ENCODE data around the gene CDC42EP3. TPM values are rescaled to one million over a fixed set of nuclear protein-coding genes. Genes with fewer than 3 reads are reported as not detected.

Gene CDC42EP3
- total RNA-seq, 5 donors from 2014 or later (not counting 1 experiment from before 2014, with no cell fraction given): 30.0 to 60.3 (median 37.6) TPM

- ATAC-seq (replicated peaks in 1 of 4) (no peak), DNase-seq (no peak)
- no CpG with 5 or more reads among the region's 2 CpGs for WGBS (ENCODE audit: insufficient coverage)
- no peaks in the 10 kb centered on the region for H3K36me3 ChIP-seq (ENCODE audit: control insufficient read depth in 2 of 2, extremely low read depth in 1 of 2, insufficient read depth in 1 of 2, low read length in 1 of 2)
- ChIA-PET POLR2A (no interaction called here), CTCF (no interaction called here)
- Mint-ChIP-seq H3K4me1 (peaks cover 25 to 34% (median 28%) of the 10 kb centered on the region in 3 donors), H3K27ac (no peak overlapping the region), H3K9me3 (peaks cover 0 to 9% (median 0%) of the 10 kb centered on the region in 3 donors), H3K4me3 (no peak overlapping the region), H3K27me3 (no peaks in the 10 kb centered on the region), H3K36me3 (no peaks in the 10 kb centered on the region)
- no peak overlapping the region for H3K4me3 ChIP-seq (ENCODE audit: control insufficient read depth in 1 of 2, extremely low read depth in 1 of 2, low read length in 1 of 2)
- H3K4me1 ChIP-seq (ENCODE audit: control insufficient read depth in 1 of 2, extremely low read depth in 1 of 2, insufficient read depth in 2 of 2, low read length in 2 of 2): peaks cover 7 to 11% of the 10 kb centered on the region in 2 experiments
- no peak overlapping the region for H3K27ac ChIP-seq (ENCODE audit: low read length)
- H3K9me3 ChIP-seq: no peaks in the 10 kb centered on the region
- H3K27me3 ChIP-seq (replicated peaks in 1 of 2; ENCODE audit: control insufficient read depth in 2 of 2, extremely low read depth in 1 of 2, insufficient read depth in 2 of 2, low read length in 1 of 2): no peaks in the 10 kb centered on the region
Observed at GRCh38 chr2:37679072-37679695, 7.7 kb upstream of the CDC42EP3 start.

GRCh38 chr2:37676274-37676673 lies 4.8 kb upstream of the CDC42EP3 start:
- Histone ChIP-seq H3K4me1 (ENCODE audit: control insufficient read depth in 1 of 2, extremely low read depth in 1 of 2, insufficient read depth in 2 of 2, low read length in 2 of 2) (peaks cover 0 to 4% of the 10 kb centered on the region in 2 experiments), H3K9me3 (no peaks in the 10 kb centered on the region), H3K4me3 (ENCODE audit: control insufficient read depth in 1 of 2, extremely low read depth in 1 of 2, low read length in 1 of 2) (no peak overlapping the region), H3K36me3 (ENCODE audit: control insufficient read depth in 2 of 2, extremely low read depth in 1 of 2, insufficient read depth in 1 of 2, low read length in 1 of 2) (no peaks in the 10 kb centered on the region), H3K27me3 (replicated peaks in 1 of 2; ENCODE audit: control insufficient read depth in 2 of 2, extremely low read depth in 1 of 2, insufficient read depth in 2 of 2, low read length in 1 of 2) (no peaks in the 10 kb centered on the region), H3K27ac (ENCODE audit: low read length) (no peak overlapping the region)
- Mint-ChIP-seq H3K36me3 (no peaks in the 10 kb centered on the region), H3K9me3 (peaks cover 0 to 3% (median 0%) of the 10 kb centered on the region in 3 donors), H3K27me3 (no peaks in the 10 kb centered on the region), H3K4me3 (no peak overlapping the region), H3K27ac (no peak overlapping the region), H3K4me1 (peaks cover 6 to 20% (median 16%) of the 10 kb centered on the region in 3 donors)
- no peak for DNase-seq
- no CpG with 5 or more reads among the region's 1 CpG for WGBS (ENCODE audit: insufficient coverage)
- POLR2A ChIA-PET: no interaction called here
- ATAC-seq (replicated peaks in 1 of 4): no peak
- CTCF ChIA-PET: no interaction called here

GRCh38 chr2:37674946-37675345 lies 3.5 kb upstream of the CDC42EP3 start:
- Mint-ChIP-seq H3K27me3 (no peaks in the 10 kb centered on the region), H3K4me1 (peaks cover 17 to 26% (median 24%) of the 10 kb centered on the region in 3 donors), H3K9me3 (no peaks in the 10 kb centered on the region), H3K36me3 (no peaks in the 10 kb centered on the region), H3K4me3 (no peak overlapping the region), H3K27ac (peak overlapping the region; percentile 75 to 85)
- POLR2A ChIA-PET: interaction anchor here in 1 of 2 donors (0.6 kb wide), 1 partner anchor 90 kb away, joined by 3 read pairs; no protein-coding TSS in a partner anchor
- no CpG with 5 or more reads among the region's 2 CpGs for WGBS (ENCODE audit: insufficient coverage)
- Histone ChIP-seq H3K27me3 (replicated peaks in 1 of 2; ENCODE audit: control insufficient read depth in 2 of 2, extremely low read depth in 1 of 2, insufficient read depth in 2 of 2, low read length in 1 of 2) (no peaks in the 10 kb centered on the region), H3K4me1 (ENCODE audit: control insufficient read depth in 1 of 2, extremely low read depth in 1 of 2, insufficient read depth in 2 of 2, low read length in 2 of 2) (peaks cover 4 to 9% of the 10 kb centered on the region in 2 experiments), H3K4me3 (ENCODE audit: control insufficient read depth in 1 of 2, extremely low read depth in 1 of 2, low read length in 1 of 2) (no peak overlapping the region), H3K9me3 (no peaks in the 10 kb centered on the region), H3K36me3 (ENCODE audit: control insufficient read depth in 2 of 2, extremely low read depth in 1 of 2, insufficient read depth in 1 of 2, low read length in 1 of 2) (no peaks in the 10 kb centered on the region), H3K27ac (ENCODE audit: low read length) (no peak overlapping the region)
- DNase-seq (no peak), ATAC-seq (replicated peaks in 1 of 4) (no peak)
- CTCF ChIA-PET: no interaction called here

GRCh38 chr2:37672870-37673184 lies 1.4 kb upstream of the CDC42EP3 start:
- H3K4me1 ChIP-seq (ENCODE audit: control insufficient read depth in 1 of 2, extremely low read depth in 1 of 2, insufficient read depth in 2 of 2, low read length in 2 of 2): peaks cover 12 to 18% of the 10 kb centered on the region in 2 experiments
- H3K27me3 Mint-ChIP-seq: no peaks in the 10 kb centered on the region
- H3K4me3 Mint-ChIP-seq: peak overlapping the region; percentile 79 to 94 (median 86)
- WGBS (ENCODE audit: insufficient coverage): 27% methylated on average over 4 of the region's 7 CpGs
- POLR2A ChIA-PET: interaction anchor here in 1 of 2 donors (0.7 kb wide), 1 partner anchor 49 kb away, joined by 3 read pairs; no protein-coding TSS in a partner anchor
- DNase-seq (no peak), ATAC-seq (replicated peaks in 1 of 4) (no peak)
- H3K9me3 ChIP-seq: no peaks in the 10 kb centered on the region
- no peaks in the 10 kb centered on the region for H3K9me3 Mint-ChIP-seq
- peak overlapping the region; percentile 47 to 81 for H3K27ac Mint-ChIP-seq
- H3K36me3 Mint-ChIP-seq: no peaks in the 10 kb centered on the region
- peak overlapping the region; percentile 63 for H3K27ac ChIP-seq (ENCODE audit: low read length)
- CTCF ChIA-PET: interaction anchor here (0.5 to 0.9 kb wide), 2 partner anchors 11 to 161 kb away, joined by 3 to 4 read pairs; no protein-coding TSS in a partner anchor
- no peaks in the 10 kb centered on the region for H3K27me3 ChIP-seq (replicated peaks in 1 of 2; ENCODE audit: control insufficient read depth in 2 of 2, extremely low read depth in 1 of 2, insufficient read depth in 2 of 2, low read length in 1 of 2)
- no peaks in the 10 kb centered on the region for H3K36me3 ChIP-seq (ENCODE audit: control insufficient read depth in 2 of 2, extremely low read depth in 1 of 2, insufficient read depth in 1 of 2, low read length in 1 of 2)
- peak overlapping the region; percentile 81 to 95 for H3K4me3 ChIP-seq (ENCODE audit: control insufficient read depth in 1 of 2, extremely low read depth in 1 of 2, low read length in 1 of 2)
- H3K4me1 Mint-ChIP-seq: peaks cover 39 to 45% (median 44%) of the 10 kb centered on the region in 3 donors

GRCh38 chr2:37672104-37672869 lies 845 bp upstream of the CDC42EP3 start:
- ChIA-PET POLR2A (interaction anchor here (0.6 to 0.8 kb wide), 3 partner anchors 13 to 70 kb away, joined by 3 to 6 read pairs (median 3); no protein-coding TSS in a partner anchor), CTCF (interaction anchor here (0.5 to 0.9 kb wide), 2 partner anchors 10 to 162 kb away, joined by 3 to 4 read pairs; no protein-coding TSS in a partner anchor)
- peaks cover 0 to 3% of the 10 kb centered on the region in 2 donors for H3K36me3 ChIP-seq (ENCODE audit: control insufficient read depth in 2 of 2, extremely low read depth in 1 of 2, insufficient read depth in 1 of 2, low read length in 1 of 2)
- H3K9me3 ChIP-seq: no peaks in the 10 kb centered on the region
- WGBS (ENCODE audit: insufficient coverage): under 1% methylated on average over 67 of the region's 69 CpGs
- H3K4me3 Mint-ChIP-seq: peak overlapping the region; percentile 79 to 94 (median 86)
- peak overlapping the region; percentile 82 to 86 for H3K27ac Mint-ChIP-seq
- H3K27me3 ChIP-seq (replicated peaks in 1 of 2; ENCODE audit: control insufficient read depth in 2 of 2, extremely low read depth in 1 of 2, insufficient read depth in 2 of 2, low read length in 1 of 2): no peaks in the 10 kb centered on the region
- peak overlapping the region; percentile 81 to 95 for H3K4me3 ChIP-seq (ENCODE audit: control insufficient read depth in 1 of 2, extremely low read depth in 1 of 2, low read length in 1 of 2)
- peaks cover 12 to 22% of the 10 kb centered on the region in 2 experiments for H3K4me1 ChIP-seq (ENCODE audit: control insufficient read depth in 1 of 2, extremely low read depth in 1 of 2, insufficient read depth in 2 of 2, low read length in 2 of 2)
- H3K27ac ChIP-seq (ENCODE audit: low read length): peak overlapping the region; percentile 63
- no peaks in the 10 kb centered on the region for H3K36me3 Mint-ChIP-seq
- H3K9me3 Mint-ChIP-seq: no peaks in the 10 kb centered on the region
- H3K4me1 Mint-ChIP-seq: peaks cover 44 to 50% (median 49%) of the 10 kb centered on the region in 3 donors
- peak; percentile 40 to 47 (median 44) for ATAC-seq (replicated peaks in 1 of 4)
- DNase-seq: peak; percentile 33 to 77 (median 57)
- no peaks in the 10 kb centered on the region for H3K27me3 Mint-ChIP-seq

- H3K27ac ChIP-seq (ENCODE audit: low read length): peak overlapping the region; percentile 52
- peak in 8 of 35 experiments; percentile 2 to 32 (median 12) for DNase-seq
- H3K27me3 ChIP-seq (replicated peaks in 1 of 2; ENCODE audit: control insufficient read depth in 2 of 2, extremely low read depth in 1 of 2, insufficient read depth in 2 of 2, low read length in 1 of 2): no peaks in the 10 kb centered on the region
- 0% methylated on average over 24 of the region's 29 CpGs for WGBS (ENCODE audit: insufficient coverage)
- Mint-ChIP-seq H3K4me1 (peaks cover 49 to 55% (median 55%) of the 10 kb centered on the region in 3 donors), H3K4me3 (peak overlapping the region; percentile 79 to 94 (median 86)), H3K27ac (peak overlapping the region; percentile 82 to 86), H3K9me3 (no peaks in the 10 kb centered on the region), H3K27me3 (no peaks in the 10 kb centered on the region), H3K36me3 (no peaks in the 10 kb centered on the region)
- peak overlapping the region; percentile 81 to 95 for H3K4me3 ChIP-seq (ENCODE audit: control insufficient read depth in 1 of 2, extremely low read depth in 1 of 2, low read length in 1 of 2)
- peak in 3 of 4 experiments; percentile 18 to 24 (median 19) for ATAC-seq (replicated peaks in 1 of 4)
- POLR2A ChIA-PET: interaction anchor here in 1 of 2 donors (0.6 to 0.8 kb wide), 2 partner anchors 13 to 70 kb away, joined by 3 to 6 read pairs; no protein-coding TSS in a partner anchor
- H3K36me3 ChIP-seq (ENCODE audit: control insufficient read depth in 2 of 2, extremely low read depth in 1 of 2, insufficient read depth in 1 of 2, low read length in 1 of 2): peaks cover 0 to 3% of the 10 kb centered on the region in 2 donors
- peaks cover 12 to 28% of the 10 kb centered on the region in 2 experiments for H3K4me1 ChIP-seq (ENCODE audit: control insufficient read depth in 1 of 2, extremely low read depth in 1 of 2, insufficient read depth in 2 of 2, low read length in 2 of 2)
- CTCF ChIA-PET: interaction anchor here in 1 of 2 donors (0.9 kb wide), 1 partner anchor 10 kb away, joined by 3 read pairs; no protein-coding TSS in a partner anchor
- H3K9me3 ChIP-seq: no peaks in the 10 kb centered on the region
Observed at GRCh38 chr2:37671816-37672103, 318 bp upstream of the CDC42EP3 start.

Measured in T-cell (primary cell).